Erythroblast (primary cell): ENCODE data around the gene ITGA11.

Experiments used
- GATA1 ChIP-seq: IDR thresholded peaks from 2 replicates; pipeline ENCODE4 v1.6.1; 2011; ENCODE audit warnings: low read depth, mild to moderate bottlenecking, control low read depth, low read length, moderate library complexity
- POLR2A ChIP-seq: IDR thresholded peaks from 2 replicates; pipeline ENCODE4 v1.6.1; 2011; ENCODE audit warnings: mild to moderate bottlenecking, low read length

DNA sequence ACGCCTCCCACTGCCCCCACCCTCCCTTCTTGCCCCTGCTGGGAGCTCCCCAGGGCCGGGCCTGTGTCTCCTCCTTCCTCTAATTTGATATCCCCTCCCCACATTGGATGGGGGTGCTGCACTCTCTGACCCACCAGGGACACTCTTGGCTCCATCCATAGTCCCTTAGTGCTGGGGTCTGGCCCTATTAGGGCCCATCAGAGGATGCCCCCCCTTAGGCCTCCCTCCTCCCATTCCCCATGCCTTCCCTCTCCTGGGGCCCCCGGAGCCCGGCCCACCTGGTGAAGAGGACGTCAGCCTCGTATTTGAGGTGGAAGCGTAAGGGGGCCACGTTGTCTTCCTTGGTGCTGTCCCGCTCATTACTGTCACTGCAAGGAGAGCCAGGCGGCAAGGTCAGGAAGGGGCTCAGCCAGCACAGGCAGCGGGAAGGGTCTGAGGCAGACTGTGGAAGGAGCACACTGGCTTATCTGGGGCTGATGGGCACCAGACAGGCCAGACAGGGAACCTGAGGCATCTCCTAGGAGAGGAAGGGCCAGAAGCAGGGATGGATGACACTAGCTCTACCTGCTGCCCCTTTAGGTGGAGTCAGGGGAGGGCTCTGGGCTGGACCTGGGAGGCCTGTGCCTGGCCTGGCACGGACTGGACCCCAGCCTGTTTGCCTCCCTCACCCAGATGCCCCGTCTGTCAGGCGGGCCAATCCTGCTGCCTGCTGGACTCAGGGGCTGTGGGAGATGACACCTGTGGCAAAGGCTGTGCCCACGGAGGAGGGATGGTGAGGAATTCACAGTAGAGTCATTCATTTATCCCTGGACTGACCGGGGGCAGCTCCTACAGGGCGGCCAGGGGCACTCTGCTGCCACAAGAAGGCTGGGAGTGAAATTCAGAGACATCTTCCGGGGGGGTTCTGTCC lies 118.2 kb downstream of the ITGA11 start:
- TF ChIP-seq POLR2A (no peak), GATA1 (no peak)
